ENCODE measurements around the gene CCSER1.

The CCSER1 gene

DNA sequence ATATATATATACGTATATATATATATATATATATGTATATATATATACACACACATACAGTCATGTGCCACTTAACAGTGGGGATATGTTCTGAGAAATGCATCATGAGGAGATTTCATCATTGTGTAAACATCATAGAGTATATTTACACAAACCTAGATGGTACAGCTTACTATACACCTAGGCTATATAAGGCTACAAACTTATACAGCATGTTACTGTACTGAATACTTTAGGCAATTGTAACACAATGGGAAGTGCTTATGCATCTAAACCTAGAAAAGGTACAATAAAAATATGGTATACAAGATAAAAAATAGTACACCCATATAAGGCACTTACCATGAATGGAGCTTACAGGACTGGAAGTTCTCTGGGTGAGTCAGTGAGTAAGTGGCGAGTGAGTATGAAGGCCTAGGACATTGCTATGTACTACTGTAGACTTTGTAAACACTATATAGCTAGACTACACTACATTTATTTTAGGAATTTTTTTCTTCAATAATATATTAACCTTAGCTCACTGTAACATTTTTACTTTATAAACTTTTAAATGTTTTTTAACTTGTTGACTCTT is 13.2 kb upstream of the CCSER1 start:
- DNase-seq (ENCODE audit: low read depth), result no peak
- TF ChIP-seq, protein P1, sequence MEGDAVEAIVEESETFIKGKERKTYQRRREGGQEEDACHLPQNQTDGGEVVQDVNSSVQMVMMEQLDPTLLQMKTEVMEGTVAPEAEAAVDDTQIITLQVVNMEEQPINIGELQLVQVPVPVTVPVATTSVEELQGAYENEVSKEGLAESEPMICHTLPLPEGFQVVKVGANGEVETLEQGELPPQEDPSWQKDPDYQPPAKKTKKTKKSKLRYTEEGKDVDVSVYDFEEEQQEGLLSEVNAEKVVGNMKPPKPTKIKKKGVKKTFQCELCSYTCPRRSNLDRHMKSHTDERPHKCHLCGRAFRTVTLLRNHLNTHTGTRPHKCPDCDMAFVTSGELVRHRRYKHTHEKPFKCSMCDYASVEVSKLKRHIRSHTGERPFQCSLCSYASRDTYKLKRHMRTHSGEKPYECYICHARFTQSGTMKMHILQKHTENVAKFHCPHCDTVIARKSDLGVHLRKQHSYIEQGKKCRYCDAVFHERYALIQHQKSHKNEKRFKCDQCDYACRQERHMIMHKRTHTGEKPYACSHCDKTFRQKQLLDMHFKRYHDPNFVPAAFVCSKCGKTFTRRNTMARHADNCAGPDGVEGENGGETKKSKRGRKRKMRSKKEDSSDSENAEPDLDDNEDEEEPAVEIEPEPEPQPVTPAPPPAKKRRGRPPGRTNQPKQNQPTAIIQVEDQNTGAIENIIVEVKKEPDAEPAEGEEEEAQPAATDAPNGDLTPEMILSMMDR (IDR thresholded peaks at IDR 0.05; ENCODE audit: control insufficient read depth, insufficient read depth, low read depth, low read length, missing control alignments), result no peak
- H3K4me3 ChIP-seq (ENCODE audit: control insufficient read depth, low read depth, low read length), result no peak overlapping the region

DNA sequence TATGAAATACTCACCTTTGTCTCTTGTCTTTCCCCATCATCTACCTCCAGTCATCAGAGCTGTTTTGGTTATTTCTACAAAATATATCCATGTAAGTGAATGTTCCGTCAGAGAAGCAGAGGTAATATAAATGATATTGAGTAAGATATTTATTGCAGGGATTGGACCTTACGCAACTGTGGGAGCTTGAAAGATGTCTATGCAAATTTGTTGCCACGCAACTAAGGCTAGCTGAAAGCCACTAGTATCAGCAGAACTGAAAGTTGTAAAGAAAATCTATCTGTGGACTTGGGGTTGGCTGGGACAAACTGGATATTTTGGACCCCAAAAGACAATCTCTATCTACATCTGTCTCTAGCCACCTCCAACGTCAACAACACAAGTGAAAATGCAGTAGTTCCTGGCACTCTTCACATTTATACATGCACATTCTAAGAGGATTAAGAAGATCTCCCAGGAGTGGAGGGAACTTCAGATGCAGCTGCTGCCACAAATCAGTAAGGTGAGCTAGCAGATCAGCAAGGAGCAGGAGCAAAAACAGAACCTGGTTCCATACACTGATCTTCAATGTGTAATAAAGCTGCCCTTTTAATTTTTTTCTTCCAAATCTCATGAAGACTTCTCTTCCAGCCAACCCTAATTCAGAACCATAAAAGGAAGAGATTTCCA is 8.5 kb upstream of the CCSER1 start:
- H3K4me3 ChIP-seq (ENCODE audit: control insufficient read depth, low read depth, low read length), result no peak overlapping the region
- no peak for DNase-seq (ENCODE audit: low read depth)
- TF ChIP-seq, protein P1 (IDR thresholded peaks at IDR 0.05; ENCODE audit: control insufficient read depth, insufficient read depth, low read depth, low read length, missing control alignments), result no peak

DNA sequence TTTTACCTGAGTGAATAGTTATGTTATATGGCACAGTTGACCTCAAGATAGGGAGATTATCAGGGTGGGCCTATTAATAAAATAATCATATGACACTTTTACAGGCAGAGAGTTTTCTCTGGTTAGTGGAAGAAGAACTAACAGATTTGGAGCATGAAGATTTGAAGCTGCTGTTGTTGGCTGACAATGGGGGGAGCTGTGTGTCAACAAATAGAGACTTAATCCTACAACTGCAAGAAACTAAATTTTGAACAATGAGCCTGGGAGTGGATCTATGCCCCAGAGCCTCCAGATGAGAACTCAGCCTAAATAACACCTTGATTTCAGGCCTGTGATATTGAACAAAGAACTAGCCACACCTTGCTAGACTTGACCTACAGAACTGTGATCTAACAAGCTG is 7.2 kb upstream of the CCSER1 start:
- DNase-seq (ENCODE audit: low read depth), result no peak
- TF ChIP-seq, protein P1 (IDR thresholded peaks at IDR 0.05; ENCODE audit: control insufficient read depth, insufficient read depth, low read depth, low read length, missing control alignments), result no peak
- no peak overlapping the region for H3K4me3 ChIP-seq (ENCODE audit: control insufficient read depth, low read depth, low read length)

DNA sequence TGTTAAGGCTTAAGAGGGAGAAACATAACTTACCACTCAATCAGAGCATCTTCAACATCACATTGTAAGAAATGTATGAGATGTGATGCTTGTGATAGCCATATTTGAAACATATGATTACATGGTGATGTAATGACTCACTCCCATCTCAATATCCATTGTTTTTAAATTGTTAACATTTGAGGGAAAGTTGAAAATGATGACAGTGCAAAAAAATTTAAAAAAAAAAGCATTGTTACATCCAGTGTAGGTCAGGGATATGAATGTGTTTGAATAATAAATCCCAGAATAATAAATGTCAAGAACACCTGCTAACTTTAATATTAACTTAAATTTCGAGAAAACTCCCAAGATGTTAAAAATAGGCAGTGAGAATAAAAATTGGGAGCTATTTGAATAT is 6.4 kb upstream of the CCSER1 start:
- TF ChIP-seq, protein P1 (IDR thresholded peaks at IDR 0.05; ENCODE audit: control insufficient read depth, insufficient read depth, low read depth, low read length, missing control alignments), result no peak
- no peak for DNase-seq (ENCODE audit: low read depth)

DNA sequence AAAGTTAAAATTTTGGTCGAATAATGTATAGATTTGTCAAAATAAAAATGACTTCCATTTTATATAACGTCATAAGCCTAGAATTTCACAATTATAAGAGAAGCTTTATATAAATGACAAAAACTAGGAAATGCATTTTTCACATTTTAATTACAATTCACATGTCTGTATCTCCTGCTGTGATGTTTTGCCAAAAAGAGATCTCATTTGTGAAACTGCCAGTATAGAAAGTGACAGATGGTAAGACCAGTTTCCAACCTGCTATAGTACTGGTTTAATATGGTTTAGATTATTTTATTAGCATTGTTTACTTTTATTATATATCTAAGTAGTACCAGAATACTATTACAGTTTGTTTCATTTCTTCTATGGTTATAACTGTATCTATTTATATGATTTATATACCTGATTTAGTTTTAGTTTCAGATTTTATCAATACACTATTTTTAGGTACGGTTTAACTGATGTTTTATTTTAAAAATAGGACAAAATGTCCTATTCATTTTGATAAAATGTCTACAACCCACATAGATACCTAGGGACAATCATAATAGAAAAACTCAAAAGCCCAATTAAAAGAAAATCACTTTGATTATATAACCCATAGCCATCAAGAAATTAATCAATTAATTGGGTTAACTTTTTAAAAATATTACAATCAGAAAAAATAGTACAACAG is 5.4 kb upstream of the CCSER1 start:
- no peak for DNase-seq (ENCODE audit: low read depth)
- TF ChIP-seq, protein P1 (IDR thresholded peaks at IDR 0.05; ENCODE audit: control insufficient read depth, insufficient read depth, low read depth, low read length, missing control alignments), result no peak
- no peak overlapping the region for H3K4me3 ChIP-seq (ENCODE audit: control insufficient read depth, low read depth, low read length)

More for the DNA sequence above, 6.4 kb upstream of the CCSER1 start:
- H3K4me3 ChIP-seq (ENCODE audit: control insufficient read depth, low read depth, low read length), result no peak overlapping the region

DNA sequence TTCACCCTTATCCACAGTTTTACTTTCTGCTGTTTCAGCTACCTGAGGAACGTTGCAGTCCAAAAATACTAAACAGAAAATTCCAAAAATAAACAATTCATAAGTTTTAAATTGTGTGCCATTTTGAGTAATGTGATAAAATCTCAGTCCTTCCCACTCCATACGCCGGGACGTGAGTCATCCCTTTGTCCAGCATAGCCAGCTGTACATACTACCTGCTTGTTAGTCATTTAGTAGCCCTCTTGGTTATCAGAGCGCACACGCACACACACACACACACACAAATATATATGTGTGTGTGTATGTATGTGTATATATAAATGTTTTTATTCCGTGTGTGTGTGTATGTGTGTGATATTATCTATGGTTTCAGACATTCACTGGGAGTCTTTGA is 4.8 kb upstream of the CCSER1 start:
- TF ChIP-seq, protein P1 (IDR thresholded peaks at IDR 0.05; ENCODE audit: control insufficient read depth, insufficient read depth, low read depth, low read length, missing control alignments), result no peak
- no peak for DNase-seq (ENCODE audit: low read depth)
- H3K4me3 ChIP-seq (ENCODE audit: control insufficient read depth, low read depth, low read length), result no peak overlapping the region
